GM06990 (cell line): Measurements from ENCODE around the gene DMD.

Experiments
- DNase-seq: peaks from one replicate; pipeline ENCODE4 v3.0.0-alpha.2; 2011; ENCODE audit not compliant: insufficient read length; ENCODE audit errors: extremely low read depth
- H3K27me3 ChIP-seq: replicated peaks from 2 replicates; pipeline ENCODE4 v1.6.0; 2011; ENCODE audit warnings: low read length; ENCODE audit not compliant: control insufficient read depth, insufficient read depth
- H3K36me3 ChIP-seq: 2 replicates; pipeline ENCODE4 v1.5.1; 2011; ENCODE audit warnings: low read length; ENCODE audit not compliant: control insufficient read depth, insufficient read depth
- H3K4me3 ChIP-seq: replicated peaks from 2 replicates; pipeline ENCODE4 v1.5.1; 2011; ENCODE audit warnings: low read depth, mild to moderate bottlenecking, control low read depth, low read length
- TF ChIP-seq, protein P1 (sequence below): IDR thresholded peaks from 2 replicates; pipeline ENCODE4 v1.5.1; 2011; ENCODE audit warnings: low read length, control low read depth, mild to moderate bottlenecking, inconsistent platforms; ENCODE audit not compliant: insufficient read depth, poor library complexity, severe bottlenecking

The DMD gene

DNA sequence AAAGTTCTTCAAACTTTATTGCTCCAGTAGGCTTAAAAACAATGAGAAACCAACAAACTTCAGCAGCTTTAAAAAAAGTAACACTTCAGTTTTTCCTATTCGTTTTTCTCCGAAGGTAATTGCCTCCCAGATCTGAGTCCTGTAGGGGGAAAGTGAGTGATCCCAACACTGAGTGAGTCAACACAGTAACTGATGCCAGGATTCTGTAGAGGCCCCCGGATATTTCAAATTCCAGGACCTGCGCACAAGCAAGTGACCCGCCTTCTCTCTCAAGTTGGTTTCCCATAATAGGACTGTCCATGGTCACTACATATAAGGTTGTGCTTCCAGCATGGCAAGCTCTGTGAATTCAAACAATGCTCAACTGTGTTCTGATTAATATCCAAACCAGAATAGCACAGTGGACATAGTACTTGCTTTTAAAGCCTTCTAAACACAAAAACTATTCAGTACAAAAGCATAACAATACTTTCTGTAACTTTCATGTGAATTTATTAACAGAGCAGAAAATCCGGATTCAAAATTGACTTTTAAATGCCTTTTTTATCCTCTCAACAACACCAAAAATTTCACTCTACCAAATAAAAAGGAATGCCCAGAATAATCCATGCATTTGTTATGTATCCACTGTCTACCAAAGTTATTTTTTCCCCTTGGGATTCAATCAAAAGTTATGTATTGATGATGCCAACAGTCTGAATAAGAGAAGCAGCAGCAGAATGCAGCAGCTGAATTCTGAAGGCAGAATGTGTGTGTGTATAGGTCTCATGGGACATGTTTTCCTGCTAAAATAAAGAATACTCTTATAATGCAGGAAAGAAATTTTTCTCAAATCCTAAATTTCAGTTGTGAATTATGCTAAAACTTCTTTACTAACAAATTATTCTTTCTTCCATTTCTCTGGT, at the start of gene DMD:
Gene DMD (minus strand): TSS at position 194 of the 905 bp plus-strand sequence. CDS start 237 bp downstream, outside the sequence.
- H3K36me3 ChIP-seq: no peaks in the 10 kb centered on the region
- no peak for DNase-seq
- TF ChIP-seq, protein P1, sequence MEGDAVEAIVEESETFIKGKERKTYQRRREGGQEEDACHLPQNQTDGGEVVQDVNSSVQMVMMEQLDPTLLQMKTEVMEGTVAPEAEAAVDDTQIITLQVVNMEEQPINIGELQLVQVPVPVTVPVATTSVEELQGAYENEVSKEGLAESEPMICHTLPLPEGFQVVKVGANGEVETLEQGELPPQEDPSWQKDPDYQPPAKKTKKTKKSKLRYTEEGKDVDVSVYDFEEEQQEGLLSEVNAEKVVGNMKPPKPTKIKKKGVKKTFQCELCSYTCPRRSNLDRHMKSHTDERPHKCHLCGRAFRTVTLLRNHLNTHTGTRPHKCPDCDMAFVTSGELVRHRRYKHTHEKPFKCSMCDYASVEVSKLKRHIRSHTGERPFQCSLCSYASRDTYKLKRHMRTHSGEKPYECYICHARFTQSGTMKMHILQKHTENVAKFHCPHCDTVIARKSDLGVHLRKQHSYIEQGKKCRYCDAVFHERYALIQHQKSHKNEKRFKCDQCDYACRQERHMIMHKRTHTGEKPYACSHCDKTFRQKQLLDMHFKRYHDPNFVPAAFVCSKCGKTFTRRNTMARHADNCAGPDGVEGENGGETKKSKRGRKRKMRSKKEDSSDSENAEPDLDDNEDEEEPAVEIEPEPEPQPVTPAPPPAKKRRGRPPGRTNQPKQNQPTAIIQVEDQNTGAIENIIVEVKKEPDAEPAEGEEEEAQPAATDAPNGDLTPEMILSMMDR: no peak
- no peaks in the 10 kb centered on the region for H3K27me3 ChIP-seq
- no peak within 1 kb of the TSS for H3K4me3 ChIP-seq

DNA sequence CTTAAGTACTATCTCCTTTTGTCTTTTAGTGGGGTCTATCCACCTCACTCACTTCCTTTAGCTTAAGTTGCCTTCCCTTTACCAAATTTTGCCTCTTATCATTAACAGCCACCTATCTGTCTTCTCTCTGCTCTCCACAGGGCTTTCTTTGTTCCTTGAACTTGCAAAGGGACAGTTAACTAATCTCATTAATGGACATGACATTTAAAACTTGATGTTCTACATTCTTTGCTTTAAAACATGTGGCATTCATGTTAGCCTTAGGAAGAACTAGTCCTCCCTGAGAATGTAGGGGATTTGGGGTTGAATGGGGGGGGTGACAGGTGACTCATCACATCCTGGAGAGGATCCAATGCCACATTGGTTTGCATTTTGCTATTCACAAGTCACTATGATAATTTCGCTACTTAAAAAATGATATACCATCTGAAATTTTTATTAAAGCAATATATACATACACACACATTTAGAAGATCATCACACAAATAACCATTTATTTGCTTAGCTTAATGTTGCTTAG, 41.0 kb upstream of the DMD start:
- Histone ChIP-seq H3K4me3 (no peak overlapping the region), H3K36me3 (no peaks in the 10 kb centered on the region), H3K27me3 (no peaks in the 10 kb centered on the region)
- DNase-seq: no peak
- TF ChIP-seq, protein P1: no peak

DNA sequence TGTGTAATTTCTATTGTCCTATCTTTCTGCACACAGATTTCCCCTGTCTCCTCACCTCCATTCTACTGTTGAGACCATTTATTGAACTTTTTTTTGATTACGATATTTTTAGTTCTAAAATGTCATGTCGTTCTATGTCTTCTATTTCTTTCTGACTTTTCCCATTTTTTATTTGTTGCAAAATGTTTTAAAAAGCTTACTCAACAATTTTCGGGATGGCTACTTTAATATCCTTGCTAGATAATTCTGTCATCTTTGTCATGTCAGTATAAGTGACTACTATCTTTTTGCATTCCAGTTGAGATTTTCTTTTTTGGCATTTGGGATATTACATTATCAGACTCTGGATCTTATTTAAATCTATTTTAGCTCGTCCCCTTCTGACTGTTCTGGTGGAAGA, 7.5 kb upstream of the DMD start:
- H3K27me3 ChIP-seq: no peaks in the 10 kb centered on the region
- H3K4me3 ChIP-seq: no peak overlapping the region
- no peaks in the 10 kb centered on the region for H3K36me3 ChIP-seq
- TF ChIP-seq, protein P1: no peak
- DNase-seq: no peak

DNA sequence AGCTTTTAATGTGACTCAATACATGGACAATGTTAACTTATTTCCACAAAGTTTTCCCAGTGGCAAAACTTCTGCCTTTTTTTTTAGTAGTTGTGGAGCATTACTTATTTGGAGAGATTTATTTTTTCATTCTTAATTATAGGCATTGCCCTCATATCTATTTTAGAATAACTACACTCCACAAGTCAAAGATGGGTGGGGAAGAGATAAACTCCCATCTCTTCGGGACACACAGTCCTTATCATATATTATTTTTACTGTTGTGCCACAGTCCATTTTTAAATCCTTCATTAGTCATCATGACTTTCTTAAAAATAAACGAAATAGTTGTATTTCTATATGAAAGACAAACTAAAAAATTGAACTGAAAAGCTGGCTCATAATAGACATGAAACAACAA, 1.2 kb downstream of the DMD start:
- TF ChIP-seq, protein P1: no peak
- Histone ChIP-seq H3K4me3 (no peak overlapping the region), H3K27me3 (no peaks in the 10 kb centered on the region), H3K36me3 (no peaks in the 10 kb centered on the region)
- no peak for DNase-seq

DNA sequence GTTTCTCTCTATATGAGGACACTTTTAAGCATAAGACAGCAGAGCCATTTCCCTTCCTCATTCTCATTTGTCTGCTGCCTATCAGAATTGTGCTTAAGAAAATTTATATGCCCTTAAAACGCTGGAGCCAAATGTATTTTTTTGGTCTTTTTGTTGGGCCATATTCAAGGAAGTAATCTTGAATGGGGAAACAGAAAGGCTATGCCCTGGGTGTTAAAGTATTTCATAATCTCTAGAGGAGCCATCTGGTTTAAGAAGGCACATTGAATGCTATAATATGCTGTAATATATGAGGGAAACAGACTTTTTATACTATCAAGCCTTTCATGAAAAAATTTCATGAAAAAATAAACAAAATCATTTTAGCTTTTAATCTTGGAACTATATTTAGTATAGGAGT, 4.3 kb downstream of the DMD start:
- Histone ChIP-seq H3K4me3 (no peak overlapping the region), H3K36me3 (no peaks in the 10 kb centered on the region), H3K27me3 (no peaks in the 10 kb centered on the region)
- TF ChIP-seq, protein P1: no peak
- DNase-seq: no peak
